ENCODE measurements around the gene ANKRD10.
"Not testable (repeated sequence)": the region's sequence is repeated elsewhere in the genome, so short reads cannot be mapped to it uniquely, and the experiment has no call there.

GRCh38 chr13:110837397-110838061 lies 77.3 kb downstream of the ANKRD10 start:
- TF ChIP-seq, protein P1, sequence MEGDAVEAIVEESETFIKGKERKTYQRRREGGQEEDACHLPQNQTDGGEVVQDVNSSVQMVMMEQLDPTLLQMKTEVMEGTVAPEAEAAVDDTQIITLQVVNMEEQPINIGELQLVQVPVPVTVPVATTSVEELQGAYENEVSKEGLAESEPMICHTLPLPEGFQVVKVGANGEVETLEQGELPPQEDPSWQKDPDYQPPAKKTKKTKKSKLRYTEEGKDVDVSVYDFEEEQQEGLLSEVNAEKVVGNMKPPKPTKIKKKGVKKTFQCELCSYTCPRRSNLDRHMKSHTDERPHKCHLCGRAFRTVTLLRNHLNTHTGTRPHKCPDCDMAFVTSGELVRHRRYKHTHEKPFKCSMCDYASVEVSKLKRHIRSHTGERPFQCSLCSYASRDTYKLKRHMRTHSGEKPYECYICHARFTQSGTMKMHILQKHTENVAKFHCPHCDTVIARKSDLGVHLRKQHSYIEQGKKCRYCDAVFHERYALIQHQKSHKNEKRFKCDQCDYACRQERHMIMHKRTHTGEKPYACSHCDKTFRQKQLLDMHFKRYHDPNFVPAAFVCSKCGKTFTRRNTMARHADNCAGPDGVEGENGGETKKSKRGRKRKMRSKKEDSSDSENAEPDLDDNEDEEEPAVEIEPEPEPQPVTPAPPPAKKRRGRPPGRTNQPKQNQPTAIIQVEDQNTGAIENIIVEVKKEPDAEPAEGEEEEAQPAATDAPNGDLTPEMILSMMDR (IDR thresholded peaks at IDR 0.05): not testable (repeated sequence)
- TF ChIP-seq POLR2A (IDR thresholded peaks at IDR 0.05): not testable (repeated sequence)
